ENCODE data around the gene ING5. TPM values are rescaled to one million over a fixed set of nuclear protein-coding genes. Genes with fewer than 3 reads are reported as not detected.
"Not testable (repeated sequence)": the region's sequence is repeated elsewhere in the genome, so short reads cannot be mapped to it uniquely, and the experiment has no call there.

Gene ING5
- total RNA-seq, 2 donors from 2014 or later, result 27.3 to 64.8 TPM

GRCh38 chr2:241755166-241755565 lies 53.3 kb downstream of the ING5 start:
- no peak for ATAC-seq (ENCODE audit: insufficient number of reproducible peaks, low FRiP score, low read depth)
- Histone ChIP-seq H3K9me3 (no peaks in the 10 kb centered on the region), H3K27ac (no peak overlapping the region), H3K36me3 (peaks cover 33% of the 10 kb centered on the region), H3K4me3 (no peak overlapping the region), H3K4me1 (ENCODE audit: control insufficient read depth in 1 of 2, low read depth in 2 of 2) (peaks cover 0 to 6% of the 10 kb centered on the region in 2 donors), H3K27me3 (replicated peaks; ENCODE audit: insufficient read depth) (no peaks in the 10 kb centered on the region)
- no peak for TF ChIP-seq CTCF (IDR thresholded peaks at IDR 0.05)
- no peak for DNase-seq (ENCODE audit: low spot score)

GRCh38 chr2:241755777-241756176 lies 53.9 kb downstream of the ING5 start:
- Histone ChIP-seq H3K9me3 (no peaks in the 10 kb centered on the region), H3K27ac (no peak overlapping the region), H3K4me1 (ENCODE audit: control insufficient read depth in 1 of 2, low read depth in 2 of 2) (peaks cover 0 to 1% of the 10 kb centered on the region in 2 donors), H3K27me3 (replicated peaks; ENCODE audit: insufficient read depth) (no peaks in the 10 kb centered on the region), H3K4me3 (no peak overlapping the region), H3K36me3 (peaks cover 39% of the 10 kb centered on the region)
- DNase-seq (ENCODE audit: low spot score) (no peak), ATAC-seq (ENCODE audit: insufficient number of reproducible peaks, low FRiP score, low read depth) (no peak)
- TF ChIP-seq CTCF (IDR thresholded peaks at IDR 0.05), result no peak

- Histone ChIP-seq H3K9me3 (no peaks in the 10 kb centered on the region), H3K36me3 (peaks cover 32% of the 10 kb centered on the region), H3K4me1 (ENCODE audit: control insufficient read depth in 1 of 2, low read depth in 2 of 2) (no peaks in the 10 kb centered on the region), H3K27me3 (replicated peaks; ENCODE audit: insufficient read depth) (no peaks in the 10 kb centered on the region), H3K27ac (no peak overlapping the region), H3K4me3 (no peak overlapping the region)
- no peak for DNase-seq (ENCODE audit: low spot score)
- ATAC-seq (ENCODE audit: insufficient number of reproducible peaks, low FRiP score, low read depth), result no peak
- TF ChIP-seq CTCF (IDR thresholded peaks at IDR 0.05), result no peak
Observed at GRCh38 chr2:241759067-241759807, 57.4 kb downstream of the ING5 start.

GRCh38 chr2:241759893-241760292 lies 58.1 kb downstream of the ING5 start:
- not testable (repeated sequence) for H3K4me3 ChIP-seq; H3K4me1 ChIP-seq (ENCODE audit: control insufficient read depth in 1 of 2, low read depth in 2 of 2); H3K27ac ChIP-seq; ATAC-seq (ENCODE audit: insufficient number of reproducible peaks, low FRiP score, low read depth); H3K9me3 ChIP-seq; H3K27me3 ChIP-seq (replicated peaks; ENCODE audit: insufficient read depth); DNase-seq (ENCODE audit: low spot score)
- peaks cover 28% of the 10 kb centered on the region for H3K36me3 ChIP-seq

GRCh38 chr2:241760301-241760771 lies 58.5 kb downstream of the ING5 start:
- Histone ChIP-seq H3K36me3 (peaks cover 28% of the 10 kb centered on the region), H3K27ac (no peak overlapping the region), H3K4me1 (ENCODE audit: control insufficient read depth in 1 of 2, low read depth in 2 of 2) (no peaks in the 10 kb centered on the region), H3K4me3 (no peak overlapping the region), H3K27me3 (replicated peaks; ENCODE audit: insufficient read depth) (no peaks in the 10 kb centered on the region), H3K9me3 (no peaks in the 10 kb centered on the region)
- ATAC-seq (ENCODE audit: insufficient number of reproducible peaks, low FRiP score, low read depth), result no peak
- TF ChIP-seq CTCF (IDR thresholded peaks at IDR 0.05), result no peak
- DNase-seq (ENCODE audit: low spot score), result no peak

Measured in thoracic aorta (tissue), 2 donors.